HL-60 (cell line): ENCODE data around the gene FUZ.

Experiments used
- DNase-seq, 2 experiments: peaks; one replicate each; pipeline ENCODE4 v3.0.0-alpha.2; 2010 to 2020; ENCODE audit warnings: low read depth in 1 of 2, low spot score in 1 of 2
- H3K27ac ChIP-seq: fragments of 250-450 bp; sonication (Bioruptor Pico); replicated peaks from 2 replicates; pipeline ENCODE4 v1.5.1; 2020; ENCODE audit warnings: mild to moderate bottlenecking, moderate library complexity
- H3K27me3 ChIP-seq: fragments of 250-450 bp; sonication (Bioruptor Pico); 2 replicates; pipeline ENCODE4 v1.5.1; 2021; ENCODE audit warnings: mild to moderate bottlenecking, moderate library complexity; ENCODE audit not compliant: insufficient read depth, poor library complexity, severe bottlenecking
- H3K4me3 ChIP-seq: replicated peaks from 2 replicates; pipeline ENCODE4 v1.5.1; 2011; ENCODE audit warnings: mild to moderate bottlenecking, control low read depth, low read length; ENCODE audit not compliant: insufficient read depth
- GABPA ChIP-seq: IDR thresholded peaks from 2 replicates; pipeline ENCODE4 v1.6.1; 2012; ENCODE audit warnings: low read depth
- POLR2AphosphoS5 ChIP-seq: IDR thresholded peaks from 2 replicates; pipeline ENCODE4 v1.6.1; 2012; ENCODE audit warnings: low read depth
- REST ChIP-seq: IDR thresholded peaks from 2 replicates; pipeline ENCODE4 v1.6.1; 2012; ENCODE audit warnings: low read depth; ENCODE audit not compliant: insufficient replicate concordance
- SPI1 ChIP-seq: IDR thresholded peaks from 2 replicates; pipeline ENCODE4 v1.6.1; 2012; ENCODE audit warnings: low read depth, mild to moderate bottlenecking, borderline replicate concordance
- TF ChIP-seq, protein P1 (sequence below): IDR thresholded peaks from one replicate; pipeline ENCODE4 v1.5.1; 2011; ENCODE audit warnings: low read length, control low read depth, inconsistent platforms; ENCODE audit not compliant: insufficient read depth

The FUZ gene

DNA sequence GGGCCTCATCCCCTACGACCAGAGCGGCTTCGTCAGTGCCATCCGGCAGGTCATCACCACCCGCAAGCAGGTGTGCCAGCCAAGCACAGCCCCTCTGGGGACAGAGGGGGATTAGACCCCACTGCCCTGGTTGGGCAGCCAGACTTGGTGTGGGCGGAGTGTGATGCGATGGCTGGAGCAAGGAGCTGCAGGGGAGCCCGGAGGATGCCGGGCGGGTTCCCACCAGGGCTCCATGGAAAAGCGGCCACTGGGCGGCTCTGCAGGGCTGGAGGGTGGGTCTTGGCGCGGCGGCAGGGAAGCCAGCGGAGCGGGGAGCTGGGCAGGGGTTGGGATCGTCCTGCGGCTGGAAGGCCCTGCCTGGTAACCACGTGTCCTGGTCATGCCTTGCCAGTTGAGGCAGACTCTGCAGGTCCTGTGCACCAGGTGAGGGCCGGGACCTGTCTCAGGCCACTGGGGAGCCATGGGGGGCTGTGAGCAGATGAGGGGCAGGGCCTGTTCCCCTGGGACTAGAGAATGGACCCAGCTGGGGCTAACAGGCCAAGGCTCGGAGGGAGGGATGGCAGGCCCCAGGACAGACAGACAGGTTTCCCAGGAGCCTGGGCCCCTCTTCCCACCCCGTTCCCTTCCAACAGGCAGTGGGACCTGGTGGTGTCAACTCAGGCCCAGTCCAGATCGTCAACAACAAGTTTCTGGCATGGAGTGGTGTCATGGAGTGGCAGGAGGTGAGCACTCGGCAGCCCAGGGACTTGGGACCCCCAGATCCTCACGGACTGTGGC is 44.2 kb upstream of the FUZ start:
- DNase-seq: no peak
- no peak overlapping the region for H3K27ac ChIP-seq
- TF ChIP-seq SPI1 (no peak), REST (no peak), POLR2AphosphoS5 (no peak; the same call in 1 of the 2 replicates), GABPA (no peak)
- TF ChIP-seq, protein P1, sequence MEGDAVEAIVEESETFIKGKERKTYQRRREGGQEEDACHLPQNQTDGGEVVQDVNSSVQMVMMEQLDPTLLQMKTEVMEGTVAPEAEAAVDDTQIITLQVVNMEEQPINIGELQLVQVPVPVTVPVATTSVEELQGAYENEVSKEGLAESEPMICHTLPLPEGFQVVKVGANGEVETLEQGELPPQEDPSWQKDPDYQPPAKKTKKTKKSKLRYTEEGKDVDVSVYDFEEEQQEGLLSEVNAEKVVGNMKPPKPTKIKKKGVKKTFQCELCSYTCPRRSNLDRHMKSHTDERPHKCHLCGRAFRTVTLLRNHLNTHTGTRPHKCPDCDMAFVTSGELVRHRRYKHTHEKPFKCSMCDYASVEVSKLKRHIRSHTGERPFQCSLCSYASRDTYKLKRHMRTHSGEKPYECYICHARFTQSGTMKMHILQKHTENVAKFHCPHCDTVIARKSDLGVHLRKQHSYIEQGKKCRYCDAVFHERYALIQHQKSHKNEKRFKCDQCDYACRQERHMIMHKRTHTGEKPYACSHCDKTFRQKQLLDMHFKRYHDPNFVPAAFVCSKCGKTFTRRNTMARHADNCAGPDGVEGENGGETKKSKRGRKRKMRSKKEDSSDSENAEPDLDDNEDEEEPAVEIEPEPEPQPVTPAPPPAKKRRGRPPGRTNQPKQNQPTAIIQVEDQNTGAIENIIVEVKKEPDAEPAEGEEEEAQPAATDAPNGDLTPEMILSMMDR: no peak

GRCh38 chr19:49856574-49857021 is 43.5 kb upstream of the FUZ start:
- H3K27me3 ChIP-seq: no peaks in the 10 kb centered on the region
- no peak overlapping the region for H3K27ac ChIP-seq
- no peak for DNase-seq
- TF ChIP-seq POLR2AphosphoS5: peak; percentile 38
- no peak for TF ChIP-seq SPI1
- no peak overlapping the region for H3K4me3 ChIP-seq

More for the DNA sequence above, 44.2 kb upstream of the FUZ start:
- Histone ChIP-seq H3K4me3 (no peak overlapping the region), H3K27me3 (no peaks in the 10 kb centered on the region)

GRCh38 chr19:49855676-49856573 is 42.8 kb upstream of the FUZ start:
- DNase-seq: no peak
- H3K4me3 ChIP-seq: no peak overlapping the region
- no peaks in the 10 kb centered on the region for H3K27me3 ChIP-seq
- no peak for TF ChIP-seq GABPA
- no peak for TF ChIP-seq SPI1
- no peak for TF ChIP-seq REST
- TF ChIP-seq POLR2AphosphoS5: no peak
- TF ChIP-seq, protein P1: no peak
- H3K27ac ChIP-seq: no peak overlapping the region

GRCh38 chr19:49855277-49855675 is 42.2 kb upstream of the FUZ start:
- no peak for DNase-seq
- Histone ChIP-seq H3K27me3 (no peaks in the 10 kb centered on the region), H3K27ac (no peak overlapping the region), H3K4me3 (no peak overlapping the region)
- TF ChIP-seq POLR2AphosphoS5 (no peak), SPI1 (no peak), REST (no peak), GABPA (no peak)
- TF ChIP-seq, protein P1: no peak
